GM19463 (cell line): Measurements from ENCODE around the gene THBS2.
"Not testable (repeated sequence)": the region's sequence is repeated elsewhere in the genome, so short reads cannot be mapped to it uniquely, and the experiment has no call there.

ENCODE experiments used
- ATAC-seq: cut with Tn5 transposase; IDR thresholded peaks from one replicate; pipeline ENCODE4 v1.9.1; 2021; ENCODE audit warnings: mild to moderate bottlenecking, moderate library complexity; ENCODE audit not compliant: unreplicated experiment

THBS2 gene

GRCh38 chr6:169233181-169233580 lies 20.5 kb downstream of the THBS2 start:
- no peak for ATAC-seq

- no peak for ATAC-seq
Observed at GRCh38 chr6:169232507-169232931, 21.1 kb downstream of the THBS2 start.

- ATAC-seq: no peak
Observed at GRCh38 chr6:169231790-169232506, 21.7 kb downstream of the THBS2 start.

GRCh38 chr6:169230946-169231789 lies 22.5 kb downstream of the THBS2 start:
- ATAC-seq: no peak

- ATAC-seq: no peak
Observed at GRCh38 chr6:169230322-169230665, 23.4 kb downstream of the THBS2 start.

- no peak for ATAC-seq
Observed at GRCh38 chr6:169229615-169230321, 23.9 kb downstream of the THBS2 start.

GRCh38 chr6:169227116-169227515 lies 26.5 kb downstream of the THBS2 start:
- ATAC-seq: no peak

- ATAC-seq: no peak
Observed at GRCh38 chr6:169225887-169226286, 27.8 kb downstream of the THBS2 start.

- no peak for ATAC-seq
Observed at GRCh38 chr6:169225131-169225576, 28.5 kb downstream of the THBS2 start.

GRCh38 chr6:169224716-169225115 lies 28.9 kb downstream of the THBS2 start:
- ATAC-seq: no peak

GRCh38 chr6:169224185-169224695 lies 29.4 kb downstream of the THBS2 start:
- no peak for ATAC-seq

- no peak for ATAC-seq
Observed at GRCh38 chr6:169223006-169223405, 30.6 kb downstream of the THBS2 start.

GRCh38 chr6:169222126-169222525 lies 31.5 kb downstream of the THBS2 start:
- ATAC-seq: no peak

GRCh38 chr6:169221264-169221663 lies 32.4 kb downstream of the THBS2 start:
- no peak for ATAC-seq

GRCh38 chr6:169220068-169220964 lies 33.3 kb downstream of the THBS2 start:
- ATAC-seq: no peak

- no peak for ATAC-seq
Observed at GRCh38 chr6:169217972-169218371, 35.7 kb downstream of the THBS2 start.

- ATAC-seq: no peak
Observed at GRCh38 chr6:169216830-169217229, 36.8 kb downstream of the THBS2 start.

GRCh38 chr6:169215201-169215681 lies 38.4 kb downstream of the THBS2 start:
- ATAC-seq: no peak

GRCh38 chr6:169214789-169215188 lies 38.9 kb downstream of the THBS2 start:
- not testable (repeated sequence) for ATAC-seq
